CD4-positive, alpha-beta T cell treated with Interleukin-6 for 4 hours (primary cell): ENCODE measurements around the gene NPPB.

Experiments
- DNase-seq: peaks from one replicate; pipeline ENCODE4 v3.0.0-alpha.2; 2020; ENCODE audit warnings: mixed read lengths

The NPPB gene

GRCh38 chr1:11880911-11881748 lies 22.4 kb upstream of the NPPB start:
- no peak for DNase-seq

DNA sequence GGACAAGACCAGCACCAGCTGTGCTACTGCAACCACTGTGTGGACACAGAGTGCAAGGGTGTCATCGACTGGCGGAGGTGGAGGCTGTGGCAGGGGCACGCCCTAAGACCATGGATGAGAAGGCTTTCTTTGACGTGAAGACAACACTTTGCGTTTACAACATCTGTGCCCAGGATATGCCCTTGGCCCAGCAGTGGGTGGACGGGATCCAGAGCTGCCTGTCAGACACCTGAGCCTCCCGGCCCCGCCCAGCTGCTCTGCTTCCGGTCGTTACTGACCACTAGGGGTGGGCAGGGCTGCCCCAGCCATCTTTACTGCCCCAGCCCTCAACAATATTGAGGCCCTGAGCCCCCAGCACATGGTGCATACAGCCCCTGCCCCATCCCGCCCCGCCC lies 21.4 kb upstream of the NPPB start:
- DNase-seq, result no peak

- no peak for DNase-seq
Observed at GRCh38 chr1:11879311-11880180, 20.8 kb upstream of the NPPB start.

- DNase-seq, result no peak
Observed at GRCh38 chr1:11878891-11879190, 20.1 kb upstream of the NPPB start.

DNA sequence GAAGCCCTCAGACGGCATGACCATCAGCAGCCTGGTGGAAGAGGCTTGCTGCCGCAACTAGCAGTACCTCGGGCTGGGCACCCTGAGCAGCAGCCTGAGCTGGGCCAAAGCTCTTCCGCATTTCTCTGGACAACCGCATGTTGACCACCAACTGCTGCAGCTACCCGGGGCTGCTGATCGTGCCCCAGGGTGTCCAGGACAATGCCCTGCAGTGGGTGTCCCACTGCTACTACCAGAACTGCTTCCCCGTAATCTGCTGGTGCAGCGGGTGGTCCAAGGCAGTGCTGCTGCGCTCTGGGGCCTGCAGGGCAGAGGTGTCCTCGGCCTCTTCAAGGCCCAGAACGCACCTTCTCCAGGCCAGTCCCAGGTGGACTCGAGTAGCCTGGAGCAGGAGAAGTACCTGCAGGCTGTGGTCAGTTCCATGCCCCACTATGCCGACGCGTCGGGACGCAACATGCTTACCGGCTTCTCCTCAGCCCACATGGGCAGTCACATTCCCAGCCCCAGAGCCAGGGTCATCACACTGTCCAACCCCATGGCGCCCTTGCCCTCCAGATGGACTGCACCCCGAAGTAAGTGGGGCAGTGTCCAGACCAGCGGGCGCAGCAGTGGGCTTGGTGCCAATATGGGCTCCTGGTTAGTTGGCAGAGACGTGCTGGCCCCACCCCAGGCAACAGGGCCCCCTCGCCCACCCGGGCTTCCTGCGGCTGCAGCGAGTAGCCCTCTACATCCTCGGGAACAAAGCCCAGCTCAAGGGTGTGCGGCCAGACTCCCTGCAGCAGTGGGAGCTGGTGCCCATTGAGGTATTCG lies 19.5 kb upstream of the NPPB start:
- DNase-seq, result no peak

- no peak for DNase-seq
Observed at GRCh38 chr1:11877074-11877473, 18.3 kb upstream of the NPPB start.

GRCh38 chr1:11875094-11875493 lies 16.3 kb upstream of the NPPB start:
- no peak for DNase-seq

GRCh38 chr1:11874624-11875023 lies 15.9 kb upstream of the NPPB start:
- no peak for DNase-seq

- DNase-seq, result no peak
Observed at GRCh38 chr1:11874258-11874562, 15.5 kb upstream of the NPPB start.

DNA sequence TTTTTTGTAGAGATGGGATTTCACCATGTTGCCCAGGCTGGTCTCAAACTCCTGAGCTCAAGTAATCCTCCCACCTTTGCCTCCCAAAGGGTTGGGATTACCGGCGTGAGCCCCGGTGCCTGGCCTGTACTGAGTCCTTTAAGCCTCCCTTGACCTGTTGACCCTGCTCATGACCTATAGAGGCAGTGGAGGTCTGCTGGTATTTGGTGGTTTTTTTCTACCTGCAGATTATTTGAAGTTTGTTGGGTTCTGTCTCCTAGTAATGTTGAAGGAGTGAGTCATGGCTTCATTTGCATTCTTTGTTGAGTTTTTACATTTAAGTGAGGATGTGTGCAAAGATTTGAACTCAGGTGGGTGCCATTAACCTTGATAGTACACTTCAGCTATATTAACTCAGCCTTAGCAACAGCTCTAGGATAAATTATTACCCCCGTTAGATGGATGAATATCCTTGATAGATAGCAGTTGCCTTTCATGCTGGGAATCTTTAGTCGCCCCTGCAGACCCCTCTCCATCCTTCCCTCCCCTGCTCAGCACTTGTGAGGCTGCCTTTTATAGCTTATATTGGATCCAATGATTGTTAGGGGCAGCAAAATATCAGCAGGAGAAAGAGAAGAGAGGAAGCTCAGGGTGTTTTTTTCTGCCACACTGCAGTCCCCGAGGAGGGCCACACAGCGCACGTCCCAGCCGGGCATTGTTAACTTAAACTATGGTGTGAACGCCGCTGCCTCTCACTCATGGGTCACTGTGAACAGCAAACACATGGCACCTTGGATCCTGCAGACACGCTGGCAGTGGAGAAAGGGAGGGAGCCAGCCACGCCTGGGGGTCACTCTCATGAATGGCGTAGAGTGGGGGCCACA lies 14.9 kb upstream of the NPPB start:
- DNase-seq, result no peak

DNA sequence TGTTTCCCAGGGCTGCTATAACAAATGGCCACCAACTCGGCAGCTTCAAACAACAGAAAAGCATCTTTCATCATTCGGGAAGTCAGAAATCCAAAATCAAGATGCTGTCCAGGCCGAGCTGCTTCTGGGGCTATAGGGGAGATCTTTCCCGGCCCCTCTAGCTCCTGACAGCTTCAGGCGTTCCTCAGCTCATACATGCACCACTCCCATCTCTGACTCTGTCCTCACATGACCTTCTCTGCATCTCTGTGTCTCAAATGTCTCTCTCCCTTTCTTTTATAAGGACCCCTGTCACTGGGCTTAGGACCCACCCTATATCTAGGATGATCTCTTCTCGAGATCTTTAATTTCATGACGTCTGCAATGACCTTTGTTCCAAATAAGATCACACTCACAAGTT lies 13.8 kb upstream of the NPPB start:
- DNase-seq, result no peak

- no peak for DNase-seq
Observed at GRCh38 chr1:11869650-11870207, 11.0 kb upstream of the NPPB start.

- DNase-seq, result no peak
Observed at GRCh38 chr1:11869104-11869503, 10.4 kb upstream of the NPPB start.

- DNase-seq, result no peak
Observed at GRCh38 chr1:11868331-11868980, 9.7 kb upstream of the NPPB start.

DNA sequence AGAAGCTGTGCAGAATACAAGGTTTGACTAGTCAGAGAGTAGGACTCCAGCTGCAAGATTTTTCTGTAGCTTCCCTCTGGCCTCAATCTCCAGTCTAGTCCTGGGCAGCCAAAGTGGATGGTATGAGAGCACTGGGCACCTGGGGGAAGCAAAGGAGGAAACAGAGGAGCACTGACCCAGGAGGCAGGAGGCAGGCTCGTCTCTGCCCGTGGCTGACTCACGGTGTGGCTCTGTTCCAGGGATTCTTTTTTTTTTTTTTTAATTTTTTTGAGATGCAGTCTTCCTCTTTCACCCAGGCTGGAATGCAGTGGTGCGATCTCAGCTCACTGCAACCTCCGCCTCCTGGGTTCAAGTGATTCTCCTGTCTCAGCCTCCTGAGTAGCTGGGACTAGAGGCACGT lies 4.1 kb upstream of the NPPB start:
- no peak for DNase-seq

DNA sequence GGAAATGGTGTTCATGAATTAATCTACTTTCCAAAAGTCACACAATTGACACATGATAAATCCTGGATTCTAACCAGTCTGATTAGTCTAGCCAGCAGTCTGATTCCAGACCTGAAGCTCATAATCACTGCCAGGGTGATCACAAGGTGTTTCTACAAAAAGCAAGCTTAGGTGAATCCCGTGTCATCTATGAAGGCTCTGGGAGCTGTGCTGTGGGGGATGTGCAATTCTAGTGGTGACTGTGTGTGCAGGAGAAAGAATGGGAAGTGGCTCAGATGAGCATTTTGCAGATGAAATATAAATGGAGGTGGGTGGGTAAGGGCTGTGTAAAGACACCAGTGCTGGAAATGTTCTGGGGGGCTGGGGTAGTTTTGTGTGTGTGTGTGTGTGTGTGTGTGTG lies 1.8 kb upstream of the NPPB start:
- DNase-seq, result no peak

- DNase-seq, result no peak
Observed at GRCh38 chr1:11860083-11860482, 1.3 kb upstream of the NPPB start.

- DNase-seq, result peak; percentile 65
Observed at GRCh38 chr1:11858968-11859871, 475 bp upstream of the NPPB start.

DNA sequence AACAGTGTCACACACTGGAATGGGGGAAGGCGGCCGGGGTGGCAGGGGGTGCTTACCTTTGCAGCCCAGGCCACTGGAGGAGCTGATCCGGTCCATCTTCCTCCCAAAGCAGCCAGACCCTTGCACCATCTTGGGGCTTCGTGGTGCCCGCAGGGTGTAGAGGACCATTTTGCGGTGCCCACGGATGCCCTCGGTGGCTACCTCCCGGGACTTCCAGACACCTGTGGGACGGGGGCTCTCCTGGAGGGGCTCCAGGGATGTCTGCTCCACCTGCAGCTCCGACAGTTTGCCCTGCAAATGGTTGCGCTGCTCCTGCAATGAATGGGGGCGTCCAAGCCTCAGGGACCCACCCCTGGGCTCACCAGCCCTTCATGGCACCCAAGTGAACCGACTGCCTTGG lies 587 bp downstream of the NPPB start:
- no peak for DNase-seq

- no peak for DNase-seq
Observed at GRCh38 chr1:11857164-11857851, 1.4 kb downstream of the NPPB start.
